Islet of Langerhans (tissue), 1 donor: ENCODE measurements around the gene NRG4.
"Not testable (repeated sequence)": the region's sequence is repeated elsewhere in the genome, so short reads cannot be mapped to it uniquely, and the experiment has no call there.

ENCODE experiments used
- FAIRE-seq: peaks from one replicate; lab custom pipeline; 2011; peaks lifted over from hg19 to GRCh38; lab: Jason Lieb, UNC

Gene NRG4

DNA sequence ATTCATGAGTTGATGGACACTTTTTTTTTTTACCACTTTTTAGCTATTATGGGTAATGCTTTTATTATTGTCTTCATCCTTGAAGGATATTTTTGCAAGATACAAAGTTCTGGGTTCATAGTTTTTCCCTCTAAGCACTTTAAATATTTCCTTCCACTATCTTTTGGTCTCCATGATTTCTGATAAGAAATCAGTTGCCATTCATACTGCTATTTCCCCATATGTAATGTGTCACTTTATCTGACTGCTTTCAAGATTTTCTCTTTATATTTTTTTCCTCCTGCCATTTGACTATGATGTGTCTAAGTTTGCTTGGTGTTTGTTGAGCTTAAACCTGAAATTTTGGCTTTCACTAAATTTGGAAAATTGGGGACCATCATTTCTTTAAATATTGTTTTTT, 19.3 kb downstream of the NRG4 start:
- FAIRE-seq: no peak

DNA sequence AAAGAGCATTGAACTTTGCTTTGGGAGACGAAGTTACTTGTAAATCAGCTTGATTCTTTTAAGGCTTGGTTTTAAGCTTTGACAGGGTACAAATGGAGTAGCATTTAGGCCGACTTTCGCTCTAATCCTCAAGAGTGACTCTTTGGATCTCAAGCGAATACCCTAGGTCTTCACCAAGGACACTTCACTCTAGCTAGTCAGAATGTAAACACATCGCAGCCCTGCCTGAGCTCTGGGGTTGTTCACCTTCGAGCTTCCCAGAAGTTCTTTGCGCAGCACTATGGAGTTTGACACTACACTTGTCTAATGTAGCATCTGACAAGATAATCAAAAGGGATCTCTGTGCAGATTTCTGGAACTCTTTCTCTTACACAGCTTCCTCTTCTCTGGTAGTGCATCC, 22.3 kb downstream of the NRG4 start:
- FAIRE-seq: no peak

DNA sequence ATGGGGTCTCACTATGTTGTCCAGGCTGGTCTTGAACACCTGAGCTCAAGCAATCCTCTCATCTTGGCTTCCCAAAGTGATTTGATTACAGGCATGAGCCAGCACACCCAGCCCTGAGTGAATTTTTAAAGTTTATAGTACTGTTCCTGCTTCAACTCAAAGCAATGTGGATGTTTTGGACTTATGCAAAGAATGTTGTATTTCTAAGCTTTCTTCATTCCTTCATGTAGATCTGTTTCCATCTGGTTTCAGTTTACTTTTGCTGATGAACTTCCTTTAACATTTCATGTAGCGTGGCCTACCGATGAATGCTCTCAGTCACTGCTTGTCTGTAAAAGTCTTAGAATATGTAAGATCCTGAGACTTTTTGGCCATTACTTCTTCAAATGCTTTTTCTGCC, 23.2 kb downstream of the NRG4 start:
- no peak for FAIRE-seq

DNA sequence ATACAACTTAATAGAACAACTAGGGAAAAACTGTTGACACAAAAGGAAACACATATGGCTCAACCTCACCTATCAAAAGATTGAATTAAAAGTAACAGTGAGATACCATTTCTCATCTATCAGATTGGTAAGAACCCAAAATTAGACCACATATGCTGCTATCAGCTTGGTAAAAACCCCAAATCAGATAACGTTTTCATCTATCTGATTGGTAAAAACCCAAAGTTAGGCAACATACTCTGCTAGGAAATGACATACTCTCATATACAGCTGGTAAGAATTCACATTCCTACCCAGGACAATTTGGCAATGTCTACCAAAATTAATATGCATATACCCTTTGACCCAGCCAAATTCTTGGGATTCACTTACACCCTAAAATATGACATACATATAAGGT, 26.3 kb downstream of the NRG4 start:
- FAIRE-seq: no peak

DNA sequence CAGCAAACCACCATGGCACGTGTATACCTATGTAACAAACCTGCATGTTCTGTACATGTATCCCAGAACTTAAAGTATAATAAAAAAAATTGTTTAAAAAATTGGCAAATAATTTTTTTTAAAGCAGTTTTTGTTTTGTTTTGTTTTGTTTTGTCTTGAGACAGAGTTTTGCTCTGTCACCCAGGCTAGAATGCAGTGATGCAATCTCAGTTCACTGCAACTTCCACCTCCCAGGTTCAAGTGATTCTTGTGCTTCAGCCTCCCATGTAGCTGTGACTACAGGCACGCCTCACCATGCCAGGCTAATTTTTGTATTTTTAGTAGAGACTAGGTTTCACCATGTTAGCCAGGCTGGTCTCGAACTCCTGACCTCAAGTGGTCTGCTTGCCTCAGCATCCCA, 27.5 kb downstream of the NRG4 start:
- FAIRE-seq: not testable (repeated sequence)

DNA sequence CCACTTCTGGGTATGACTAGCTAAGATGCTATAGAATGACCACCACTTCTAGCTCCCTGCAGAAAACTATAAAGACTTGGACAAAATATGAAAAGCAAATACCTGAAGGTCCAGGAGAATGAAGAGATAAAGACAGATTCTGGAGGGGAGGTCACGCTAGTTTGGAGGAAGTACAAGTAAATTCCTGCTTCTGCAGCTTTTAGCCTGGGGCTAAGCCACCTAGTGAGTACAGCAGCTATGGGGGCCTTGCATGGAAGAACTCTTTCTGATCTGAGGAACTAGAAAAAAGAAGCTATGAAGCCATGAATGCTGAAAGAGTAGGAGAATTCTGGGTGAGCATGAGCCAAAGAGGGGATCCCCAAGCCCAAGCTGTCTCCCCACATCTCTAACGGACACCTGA, 29.8 kb downstream of the NRG4 start:
- no peak for FAIRE-seq

DNA sequence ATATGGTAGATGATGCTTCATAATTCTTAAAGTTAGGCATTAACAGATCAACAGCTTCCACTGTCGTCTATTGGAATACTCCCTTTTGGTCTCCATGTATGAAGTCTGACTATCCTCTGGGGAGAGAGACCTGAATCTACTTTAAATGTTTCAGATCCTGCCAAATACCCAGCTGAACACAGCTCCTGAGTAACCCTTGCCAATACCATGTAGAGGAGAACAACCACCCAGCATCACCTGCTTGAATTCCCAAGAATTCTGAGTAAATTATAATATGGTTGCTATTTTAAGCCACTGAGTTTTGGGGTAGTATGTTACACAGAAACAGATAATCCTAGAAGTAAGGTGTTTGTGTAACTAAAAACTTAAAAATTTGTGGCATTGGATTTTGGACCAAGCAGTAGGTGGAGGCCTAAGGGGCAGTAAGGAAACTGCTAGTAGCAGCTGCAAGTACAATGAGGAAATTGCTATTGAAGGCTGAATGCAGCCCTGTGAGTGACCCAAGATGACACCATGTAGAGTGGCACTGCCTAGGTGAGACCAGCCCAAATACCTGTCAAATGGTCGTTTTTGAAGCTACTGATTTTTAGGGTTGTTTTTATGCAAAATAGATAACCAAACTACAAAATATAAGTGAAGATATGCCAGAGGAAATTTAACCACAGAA, 30.9 kb downstream of the NRG4 start:
- no peak for FAIRE-seq

DNA sequence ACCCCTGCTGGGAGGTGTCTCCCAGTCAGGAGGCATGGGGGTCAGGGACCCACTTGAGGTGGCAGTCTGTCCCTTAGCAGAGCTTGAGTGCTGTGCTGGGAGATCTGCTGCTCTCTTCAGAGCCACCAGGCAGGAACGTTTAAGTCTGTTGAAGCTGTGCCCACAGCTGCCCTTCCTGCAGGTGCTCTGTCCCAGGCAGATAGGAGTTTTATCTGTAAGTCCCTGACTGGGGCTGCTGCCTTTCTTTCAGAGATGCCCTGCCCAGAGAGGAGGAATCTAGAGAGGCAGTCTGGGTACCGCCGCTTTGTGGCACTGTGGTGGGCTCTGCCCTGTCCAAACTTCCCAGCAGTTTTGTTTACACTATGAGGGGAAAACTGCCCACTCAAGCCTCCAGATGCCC, 35.5 kb downstream of the NRG4 start:
- not testable (repeated sequence) for FAIRE-seq

DNA sequence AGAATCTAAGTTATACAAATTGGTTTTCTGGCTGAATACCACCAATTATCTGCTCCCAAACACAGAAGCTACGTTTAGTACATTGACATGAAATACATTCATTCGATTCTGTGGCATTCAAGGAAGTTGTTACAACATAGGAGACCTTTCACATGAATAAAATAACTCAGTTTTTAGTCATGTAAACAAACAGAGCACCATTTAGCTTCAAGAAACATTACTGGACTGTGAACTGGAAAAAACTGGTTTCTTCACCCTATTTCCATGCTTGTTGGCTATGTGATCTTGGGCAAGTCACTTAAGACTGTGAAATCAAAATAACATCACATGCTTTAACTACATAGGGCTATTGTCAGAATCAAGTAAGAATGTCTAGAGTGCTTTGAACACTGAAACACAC, 46.2 kb downstream of the NRG4 start:
- FAIRE-seq: no peak

DNA sequence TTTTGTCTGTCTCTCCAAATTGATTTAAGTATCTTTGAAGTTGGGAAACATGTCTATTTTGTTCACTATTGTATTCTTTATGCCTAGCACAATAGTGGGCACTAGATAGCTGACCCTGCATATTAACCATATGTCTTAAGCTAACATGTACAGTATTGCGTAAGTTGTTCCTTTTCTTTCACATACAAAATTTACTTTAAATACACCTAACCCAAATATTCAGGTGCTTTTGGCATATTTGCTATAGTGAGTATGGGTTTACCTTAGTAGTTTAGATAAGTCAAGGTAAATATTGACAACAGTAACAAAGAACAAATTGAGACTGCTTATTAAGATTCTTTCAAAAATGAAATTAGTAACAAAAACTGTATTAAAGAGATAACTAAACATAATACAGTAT, 50.9 kb downstream of the NRG4 start:
- FAIRE-seq: no peak

DNA sequence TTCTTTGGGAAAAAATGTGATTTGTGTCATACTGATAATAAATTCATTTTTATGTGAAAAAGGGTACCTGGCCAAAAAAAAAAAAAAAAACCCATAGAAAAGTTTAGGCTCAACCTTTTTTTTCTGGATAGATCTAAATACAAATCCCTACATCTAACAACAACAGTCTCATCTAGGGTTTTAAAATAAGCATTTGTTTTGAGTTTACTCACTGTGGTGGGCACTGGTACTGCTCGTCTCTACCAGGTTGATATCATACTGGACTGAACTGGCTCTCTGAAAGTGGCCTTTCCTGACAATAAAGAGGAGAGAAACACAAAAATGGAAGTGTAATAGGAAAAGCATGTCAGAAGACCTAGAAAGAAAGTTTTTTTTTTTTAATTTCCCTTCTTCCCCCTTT, 56.5 kb downstream of the NRG4 start:
- FAIRE-seq: no peak

DNA sequence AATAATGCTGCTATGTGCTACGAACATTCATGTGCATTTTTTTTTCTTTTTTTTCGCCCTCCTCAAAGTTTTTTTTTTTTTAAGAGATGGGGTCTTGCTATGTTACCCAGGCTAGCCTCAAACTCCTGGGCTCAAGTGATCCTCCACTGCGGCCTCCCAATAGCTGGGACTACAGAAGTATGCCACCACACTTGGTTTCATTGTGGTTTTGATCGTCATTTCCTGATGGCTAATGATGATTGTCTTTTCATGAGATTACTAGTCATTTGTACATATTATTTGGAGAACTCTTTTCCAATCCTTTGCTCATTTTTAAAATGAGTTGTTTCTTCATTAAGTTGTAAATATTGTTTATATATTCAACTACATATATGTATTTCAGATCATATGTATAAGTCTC, 59.7 kb downstream of the NRG4 start:
- FAIRE-seq: no peak

DNA sequence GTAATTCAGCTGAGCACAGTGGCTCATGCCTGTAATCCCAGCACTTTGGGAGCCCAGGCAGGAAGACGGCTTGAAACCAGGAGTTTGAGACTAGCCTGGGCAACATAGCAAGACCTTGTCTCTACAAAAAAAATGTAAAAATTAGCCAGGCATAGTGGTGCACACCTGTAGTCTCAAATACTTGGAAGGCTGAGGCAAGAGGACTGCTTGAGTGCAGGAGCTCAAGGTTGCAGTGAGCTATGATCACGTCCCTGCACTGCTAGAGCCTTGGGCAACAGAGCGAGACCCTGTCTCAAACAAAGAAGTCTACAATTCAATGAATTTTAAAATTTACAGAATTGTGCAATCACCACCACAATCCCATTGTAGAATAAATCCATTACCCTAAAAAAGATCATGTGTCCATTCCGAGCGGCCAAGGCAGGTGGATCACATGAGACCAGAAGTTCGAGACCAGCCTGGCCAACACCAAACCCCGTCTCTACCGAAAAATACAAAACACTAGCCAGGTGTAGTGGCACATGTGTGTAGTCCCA, 63.4 kb downstream of the NRG4 start:
- FAIRE-seq: no peak

DNA sequence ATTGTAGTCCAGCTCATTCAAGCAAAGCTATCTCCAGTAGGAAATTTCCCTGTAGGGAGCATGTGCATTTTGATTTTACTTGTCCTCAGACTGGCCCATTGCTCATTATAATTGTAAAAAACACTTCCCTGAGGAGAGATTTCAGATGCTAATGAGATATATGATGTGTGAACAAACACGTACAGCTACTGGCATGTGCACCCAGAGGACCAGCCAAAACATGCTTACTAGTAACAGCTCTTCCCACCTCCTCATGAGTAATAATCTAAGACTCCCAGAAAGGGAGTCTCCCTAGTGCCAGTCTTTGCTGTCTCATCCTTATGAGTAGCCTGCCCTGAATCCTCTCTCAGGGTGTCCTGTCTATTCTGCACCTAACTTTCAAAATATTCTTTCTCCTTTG, 65.1 kb downstream of the NRG4 start:
- no peak for FAIRE-seq

DNA sequence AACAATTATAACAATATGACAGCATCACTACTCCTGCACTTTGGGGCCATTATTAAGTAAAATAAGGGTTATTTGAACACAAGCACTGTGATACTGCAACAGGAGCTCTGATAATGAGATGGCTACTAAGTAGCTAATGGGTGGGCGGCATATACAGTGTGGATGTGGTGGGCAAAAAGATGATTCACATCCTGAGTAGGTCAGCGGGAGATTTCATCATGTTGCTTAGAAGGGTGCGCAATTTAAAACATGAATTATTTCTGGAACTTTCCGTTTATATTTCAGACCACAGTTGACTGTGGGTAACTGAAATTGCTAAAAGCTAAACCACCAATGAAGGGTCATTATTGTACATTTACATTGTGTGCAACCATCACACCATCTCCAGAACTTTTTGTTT, 66.3 kb downstream of the NRG4 start:
- no peak for FAIRE-seq

DNA sequence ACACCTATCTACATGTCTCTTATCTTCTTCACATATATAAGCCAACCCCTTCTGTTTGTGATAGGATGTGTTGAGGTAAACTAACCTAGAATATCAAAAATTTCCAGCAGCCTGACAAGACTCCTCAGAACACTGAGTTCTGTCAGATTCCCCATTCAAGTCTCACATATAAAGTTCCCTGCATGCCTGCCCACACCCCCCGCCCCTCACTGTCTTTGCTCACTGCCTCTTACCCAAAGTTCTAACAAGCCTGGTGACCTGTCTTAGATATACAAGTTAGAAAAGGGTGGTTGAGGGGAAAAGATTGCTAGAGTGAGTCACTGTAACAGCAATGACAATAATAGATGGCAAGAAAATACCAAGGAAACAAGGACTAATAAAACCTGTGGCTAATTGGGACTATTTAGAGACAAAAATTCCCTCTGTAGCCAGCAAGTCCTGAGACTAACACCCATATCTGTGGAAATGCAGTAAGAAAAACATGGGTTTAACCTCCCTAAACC, 68.5 kb downstream of the NRG4 start:
- FAIRE-seq: no peak

DNA sequence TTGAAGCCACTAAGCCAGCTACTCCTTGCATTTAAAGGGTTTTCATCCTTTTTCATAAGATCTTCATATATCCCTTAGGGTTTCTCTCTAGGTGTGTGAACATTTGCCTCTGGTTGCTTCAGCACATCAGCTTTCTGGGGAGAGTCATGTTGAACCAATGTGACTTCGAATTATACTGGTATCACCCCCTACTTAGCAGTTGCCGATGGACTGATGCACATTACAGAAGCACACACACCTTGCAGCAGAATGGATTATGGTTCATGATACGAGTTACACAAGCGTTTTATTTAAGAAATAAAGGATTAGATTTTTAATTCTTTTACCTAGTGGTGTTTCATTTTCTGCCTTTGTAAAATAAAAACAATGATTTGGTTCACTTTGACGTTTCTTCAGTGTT, 69.0 kb downstream of the NRG4 start:
- FAIRE-seq: no peak

DNA sequence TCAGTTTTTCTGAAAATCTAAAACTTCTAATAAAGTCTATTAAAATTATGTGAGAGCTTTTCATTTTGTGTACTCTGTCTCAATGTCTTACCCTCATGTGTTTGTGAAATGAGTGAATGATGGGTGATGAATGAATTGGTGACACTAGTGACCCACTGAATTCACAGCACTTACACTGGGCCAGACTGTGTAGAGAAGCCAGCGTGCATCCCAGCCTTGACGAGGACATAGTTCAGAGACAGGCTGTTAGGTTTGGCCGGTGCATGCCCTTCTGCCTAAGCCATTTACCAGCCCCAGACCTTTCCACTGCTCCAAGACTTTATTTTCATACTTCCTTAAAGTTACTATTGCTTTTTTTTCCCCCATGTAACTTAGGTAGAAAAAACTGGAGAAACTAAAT, 69.8 kb downstream of the NRG4 start:
- FAIRE-seq: no peak

DNA sequence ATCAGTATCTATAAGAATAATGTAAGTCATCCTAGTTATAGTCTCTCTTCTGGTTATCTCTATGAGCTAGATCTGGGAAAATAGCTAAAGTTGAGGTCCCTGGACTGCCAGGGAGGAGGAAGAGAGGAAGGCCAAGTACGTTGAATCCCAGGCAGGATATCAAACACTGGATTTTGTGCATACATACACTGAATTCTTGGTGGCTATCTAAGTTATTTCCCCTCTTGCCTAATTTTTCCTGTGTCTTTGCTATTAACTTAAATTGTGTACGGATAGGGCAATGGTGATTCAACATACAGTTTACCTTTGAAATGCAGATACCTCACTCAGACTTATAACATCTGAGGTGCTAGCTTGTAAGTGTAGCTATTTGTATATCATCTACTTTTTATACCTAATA, 81.4 kb downstream of the NRG4 start:
- no peak for FAIRE-seq

DNA sequence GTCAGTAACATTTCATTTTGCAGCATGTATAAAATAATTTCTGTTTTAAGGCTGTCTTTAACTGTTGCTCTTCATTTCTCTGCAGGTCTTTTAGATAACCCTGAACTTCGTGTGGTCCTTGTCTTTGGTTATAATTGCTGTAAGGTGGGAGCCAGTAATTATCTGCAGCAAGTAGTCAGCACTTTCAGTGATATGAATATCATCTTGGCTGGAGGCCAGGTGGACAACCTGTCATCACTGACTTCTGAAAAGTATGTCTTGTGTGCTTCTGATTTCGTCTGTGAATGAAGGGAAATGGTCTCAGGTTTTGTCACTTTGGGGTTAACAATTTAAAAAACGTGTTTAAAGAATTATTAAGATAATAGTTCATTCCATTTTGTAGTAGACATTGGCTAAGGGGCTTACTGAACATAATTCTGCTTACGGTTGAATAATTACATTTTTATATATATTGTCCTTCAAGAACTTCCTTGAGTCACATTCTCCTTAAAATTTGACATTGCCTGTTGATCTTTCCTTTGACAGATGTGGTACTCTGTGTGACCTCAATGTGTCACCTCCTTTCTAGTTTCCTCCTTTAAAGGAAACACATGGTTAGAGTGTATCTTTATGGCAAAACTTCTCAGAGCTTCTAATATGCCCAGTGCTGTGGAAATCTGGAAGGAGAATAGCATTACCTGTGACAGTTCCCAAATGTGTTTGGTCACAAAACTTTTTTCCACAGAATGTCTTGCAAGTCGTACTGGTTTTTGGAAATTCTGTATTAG, 82.2 kb downstream of the NRG4 start:
- no peak for FAIRE-seq

DNA sequence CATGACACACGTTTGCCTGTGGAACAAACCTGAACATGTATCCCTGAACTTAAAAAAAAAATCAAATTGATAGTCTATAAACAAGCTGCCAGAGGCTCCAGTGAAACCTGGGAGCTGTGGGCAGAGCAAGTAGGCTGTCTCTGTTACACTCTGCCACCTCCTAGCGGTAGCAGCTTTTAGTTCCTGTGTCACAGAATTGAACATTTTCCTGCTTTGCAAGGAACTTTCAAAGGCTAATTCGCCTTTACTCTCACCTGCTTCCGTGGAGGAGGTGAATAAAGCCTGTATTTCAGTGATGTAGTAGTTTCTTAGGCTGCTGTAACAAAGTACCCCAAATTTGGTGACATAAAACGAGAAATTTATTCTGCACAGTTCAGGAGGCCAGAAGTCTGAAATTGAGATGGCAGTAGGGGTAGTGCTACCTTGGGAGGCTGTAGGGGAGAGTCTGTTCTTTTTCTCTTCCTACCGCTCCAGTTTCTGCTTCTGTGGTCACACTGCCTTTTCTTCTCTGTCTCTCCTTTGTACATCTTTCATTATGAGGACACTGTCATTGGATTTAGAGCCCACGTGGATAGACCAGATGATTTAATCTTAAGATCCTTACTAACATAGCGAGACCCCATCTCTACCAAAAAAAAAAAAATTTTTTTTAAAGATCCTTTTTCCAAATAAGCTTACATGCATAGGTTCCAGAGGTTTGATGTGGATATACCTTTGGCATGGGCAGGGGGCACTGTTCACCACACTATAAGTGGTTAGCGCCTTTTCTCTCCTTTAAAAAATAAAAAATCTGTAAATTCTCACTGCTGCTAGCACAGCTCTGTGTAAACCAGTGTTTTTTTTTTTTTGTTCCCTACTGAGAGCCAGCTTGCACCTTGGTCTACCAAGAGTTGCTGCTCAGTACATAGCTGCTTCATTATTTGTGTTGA, 83.3 kb downstream of the NRG4 start:
- FAIRE-seq: no peak

DNA sequence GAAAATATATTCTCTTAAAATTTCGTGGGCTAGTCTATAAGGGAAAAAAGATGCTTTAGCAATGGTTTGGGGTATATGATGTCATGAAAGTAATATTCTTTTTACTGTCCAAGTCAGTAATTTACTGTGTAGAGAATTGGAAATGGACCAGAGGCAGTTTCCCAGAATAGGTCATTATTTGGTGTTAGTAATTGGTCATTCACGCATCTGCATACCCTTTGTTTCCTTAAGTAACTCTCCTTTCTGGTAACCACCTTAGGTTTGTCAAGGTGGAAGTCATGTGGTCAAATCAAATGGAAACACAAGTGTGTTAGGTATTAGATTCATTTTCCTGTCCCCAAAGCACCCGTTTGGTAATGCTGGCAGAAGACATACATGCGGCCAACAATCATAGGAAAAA, 84.6 kb downstream of the NRG4 start:
- no peak for FAIRE-seq

DNA sequence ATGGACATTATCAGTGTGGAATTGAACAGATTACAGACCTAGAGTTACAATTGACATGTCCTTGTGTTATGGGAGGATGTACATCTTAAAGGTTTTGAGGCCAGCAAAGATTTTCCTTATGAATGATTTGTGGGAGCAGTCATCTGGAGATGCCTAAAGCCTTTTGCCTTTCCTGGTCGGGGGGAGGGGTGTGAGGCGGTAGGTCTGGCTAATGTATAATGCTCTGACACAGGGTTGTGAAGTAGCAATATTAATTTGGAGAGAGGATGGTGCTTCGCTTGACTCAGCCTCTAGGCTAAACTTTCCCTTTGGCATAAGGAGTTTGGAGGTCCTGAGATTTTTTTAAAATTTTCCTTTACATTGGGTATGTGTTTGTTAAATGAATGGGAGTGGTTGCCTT, 85.3 kb downstream of the NRG4 start:
- FAIRE-seq: no peak
